ENCODE data around the gene TAAR5.

TAAR5 gene

DNA sequence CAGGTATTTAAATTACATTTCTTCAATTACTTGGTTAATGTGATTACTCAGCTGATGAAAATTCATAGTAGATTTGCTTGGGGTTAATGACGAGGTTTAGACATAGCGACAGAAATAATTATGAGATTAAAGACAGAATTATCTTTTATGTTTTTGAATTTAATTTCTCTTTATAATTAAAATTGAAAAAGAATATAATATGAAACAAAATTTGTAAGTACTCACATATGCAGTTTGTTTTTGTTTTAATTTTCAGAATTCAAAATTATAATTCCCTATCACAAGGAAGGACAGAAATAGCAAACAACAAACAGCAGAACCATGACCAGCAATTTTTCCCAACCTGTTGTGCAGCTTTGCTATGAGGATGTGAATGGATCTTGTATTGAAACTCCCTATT lies 37.2 kb downstream of the TAAR5 start, which contains the start of gene TAAR8:
Gene TAAR8, plus strand, starts transcription at position 301 of the 400 bp plus-strand sequence. Its CDS starts 21 bp downstream, at position 322.
- H3K79me2 ChIP-seq (ENCODE audit: low read length): no peaks in the 10 kb centered on the region
- no peak within 1 kb of the TSS for H3K27ac ChIP-seq (ENCODE audit: low read length)
- no peaks in the 10 kb centered on the region for H3K9me2 ChIP-seq (replicated peaks; ENCODE audit: insufficient read depth, low read length)
- no peak for DNase-seq
- no peaks in the 10 kb centered on the region for H3K4me1 ChIP-seq (ENCODE audit: low read length)
- no peaks in the 10 kb centered on the region for H3K9me3 ChIP-seq (replicated peaks; ENCODE audit: insufficient read depth, low read length)
- no peaks in the 10 kb centered on the region for H3F3A ChIP-seq (ENCODE audit: insufficient read depth, low read length)
- no peak within 1 kb of the TSS for H3K4me2 ChIP-seq (ENCODE audit: low read depth, low read length)
- no peaks in the 10 kb centered on the region for H3K27me3 ChIP-seq (replicated peaks; ENCODE audit: insufficient read depth, low read length)
- TF ChIP-seq EZH2phosphoT487 (IDR thresholded peaks at IDR 0.05; ENCODE audit: low read length) (no peak), EZH2 (optimal IDR thresholded peaks at IDR 0.05; ENCODE audit: low read depth, low read length) (no peak), CTCF (IDR thresholded peaks at IDR 0.05; ENCODE audit: low read length) (no peak)
- H4K20me1 ChIP-seq (ENCODE audit: insufficient read depth, low read length): no peaks in the 10 kb centered on the region
- H3K4me3 ChIP-seq (ENCODE audit: low read length): no peak within 1 kb of the TSS
- H3K36me3 ChIP-seq (replicated peaks; ENCODE audit: insufficient read depth, low read length): no peaks in the 10 kb centered on the region
- no peak within 1 kb of the TSS for H3K9ac ChIP-seq (ENCODE audit: low read length)
- H2AFZ ChIP-seq (ENCODE audit: low read length): no peak within 1 kb of the TSS

- TF ChIP-seq EZH2phosphoT487 (IDR thresholded peaks at IDR 0.05; ENCODE audit: low read length) (no peak), EZH2 (optimal IDR thresholded peaks at IDR 0.05; ENCODE audit: low read depth, low read length) (no peak), CTCF (IDR thresholded peaks at IDR 0.05; ENCODE audit: low read length) (no peak)
- no peak for DNase-seq
- Histone ChIP-seq H3K9me2 (replicated peaks; ENCODE audit: insufficient read depth, low read length) (no peaks in the 10 kb centered on the region), H3K9me3 (replicated peaks; ENCODE audit: insufficient read depth, low read length) (no peaks in the 10 kb centered on the region), H3K4me2 (ENCODE audit: low read depth, low read length) (no peak overlapping the region), H3F3A (ENCODE audit: insufficient read depth, low read length) (no peaks in the 10 kb centered on the region), H3K4me3 (ENCODE audit: low read length) (no peak overlapping the region), H2AFZ (ENCODE audit: low read length) (no peak overlapping the region), H3K36me3 (replicated peaks; ENCODE audit: insufficient read depth, low read length) (no peaks in the 10 kb centered on the region), H3K27me3 (replicated peaks; ENCODE audit: insufficient read depth, low read length) (no peaks in the 10 kb centered on the region), H4K20me1 (ENCODE audit: insufficient read depth, low read length) (no peaks in the 10 kb centered on the region), H3K9ac (ENCODE audit: low read length) (no peak overlapping the region), H3K4me1 (ENCODE audit: low read length) (no peaks in the 10 kb centered on the region), H3K27ac (ENCODE audit: low read length) (no peak overlapping the region), H3K79me2 (ENCODE audit: low read length) (no peaks in the 10 kb centered on the region)
These were observed 38.3 kb downstream of the TAAR5 start for GRCh38 chr6:132551214-132551613.

GRCh38 chr6:132548746-132549463 lies 40.6 kb downstream of the TAAR5 start:
- TF ChIP-seq EZH2phosphoT487 (IDR thresholded peaks at IDR 0.05; ENCODE audit: low read length): no peak
- no peak for TF ChIP-seq EZH2 (optimal IDR thresholded peaks at IDR 0.05; ENCODE audit: low read depth, low read length)
- no peak for TF ChIP-seq CTCF (IDR thresholded peaks at IDR 0.05; ENCODE audit: low read length)
- H3K27me3 ChIP-seq (replicated peaks; ENCODE audit: insufficient read depth, low read length): no peaks in the 10 kb centered on the region
- no peak overlapping the region for H3K9ac ChIP-seq (ENCODE audit: low read length)

More at GRCh38 chr6:132548746-132549463, 40.6 kb downstream of the TAAR5 start:
- Histone ChIP-seq H3K79me2 (ENCODE audit: low read length) (no peaks in the 10 kb centered on the region), H3K36me3 (replicated peaks; ENCODE audit: insufficient read depth, low read length) (no peaks in the 10 kb centered on the region), H3K9me3 (replicated peaks; ENCODE audit: insufficient read depth, low read length) (no peaks in the 10 kb centered on the region), H4K20me1 (ENCODE audit: insufficient read depth, low read length) (no peaks in the 10 kb centered on the region), H3K4me1 (ENCODE audit: low read length) (no peaks in the 10 kb centered on the region), H3K4me2 (ENCODE audit: low read depth, low read length) (no peak overlapping the region), H3F3A (ENCODE audit: insufficient read depth, low read length) (no peaks in the 10 kb centered on the region), H3K4me3 (ENCODE audit: low read length) (no peak overlapping the region), H3K9me2 (replicated peaks; ENCODE audit: insufficient read depth, low read length) (no peaks in the 10 kb centered on the region), H3K27ac (ENCODE audit: low read length) (no peak overlapping the region), H2AFZ (ENCODE audit: low read length) (no peak overlapping the region)
- DNase-seq: no peak
